Measurements from ENCODE around the gene TTLL5.
A peak's percentile ranks its signal among the peaks of the same experiment; 100 is the strongest.

TTLL5 gene

GRCh38 chr14:75876530-75876929 lies 215.5 kb downstream of the TTLL5 start:
- DNase-seq: no peak

GRCh38 chr14:75877292-75877691 lies 216.2 kb downstream of the TTLL5 start:
- DNase-seq: no peak

- no peak for DNase-seq
Measured at GRCh38 chr14:75877884-75878283, 216.8 kb downstream of the TTLL5 start.

- no peak for DNase-seq
Measured at GRCh38 chr14:75879031-75879430, 218.0 kb downstream of the TTLL5 start.

- no peak for DNase-seq
Measured at GRCh38 chr14:75880512-75880911, 219.5 kb downstream of the TTLL5 start.

- DNase-seq: no peak
Measured at GRCh38 chr14:75881994-75882393, 220.9 kb downstream of the TTLL5 start.

- no peak for DNase-seq
Measured at GRCh38 chr14:75884198-75884611, 223.2 kb downstream of the TTLL5 start.

- no peak for DNase-seq
Measured at GRCh38 chr14:75885829-75886228, 224.8 kb downstream of the TTLL5 start.

GRCh38 chr14:75886636-75887348 lies 225.7 kb downstream of the TTLL5 start:
- DNase-seq: no peak

- no peak for DNase-seq
Measured at GRCh38 chr14:75888945-75889344, 227.9 kb downstream of the TTLL5 start.

GRCh38 chr14:75896341-75896740 lies 235.3 kb downstream of the TTLL5 start:
- DNase-seq: no peak

GRCh38 chr14:75904311-75904710 lies 243.3 kb downstream of the TTLL5 start:
- DNase-seq: no peak

- no peak for DNase-seq
Measured at GRCh38 chr14:75905147-75905904, 244.3 kb downstream of the TTLL5 start.

- no peak for DNase-seq
Measured at GRCh38 chr14:75906228-75906627, 245.2 kb downstream of the TTLL5 start.

- peak; percentile 64 for DNase-seq
Measured at GRCh38 chr14:75906680-75907280, 245.7 kb downstream of the TTLL5 start.

- no peak for DNase-seq
Measured at GRCh38 chr14:75907756-75908359, 246.8 kb downstream of the TTLL5 start.

GRCh38 chr14:75909630-75910029 lies 248.6 kb downstream of the TTLL5 start:
- no peak for DNase-seq

GRCh38 chr14:75910048-75910447 lies 249.0 kb downstream of the TTLL5 start:
- no peak for DNase-seq

- DNase-seq: no peak
Measured at GRCh38 chr14:75911883-75912282, 250.8 kb downstream of the TTLL5 start.

- DNase-seq: no peak
Measured at GRCh38 chr14:75913183-75913582, 252.1 kb downstream of the TTLL5 start.

- DNase-seq: no peak
Measured at GRCh38 chr14:75915045-75915444, 254.0 kb downstream of the TTLL5 start.

- DNase-seq: no peak
Measured at GRCh38 chr14:75917322-75917945, 256.4 kb downstream of the TTLL5 start.

GRCh38 chr14:75917946-75918335 lies 256.9 kb downstream of the TTLL5 start:
- DNase-seq: no peak

Measured in activated CD4-positive, CD25-positive, alpha-beta regulatory T cell treated with anti-CD3 and anti-CD28 coated beads, Interleukin-2, amount 50 U/mL, for 72 hours (primary cell).